Measurements from ENCODE around the gene USP49.

Gene USP49

DNA sequence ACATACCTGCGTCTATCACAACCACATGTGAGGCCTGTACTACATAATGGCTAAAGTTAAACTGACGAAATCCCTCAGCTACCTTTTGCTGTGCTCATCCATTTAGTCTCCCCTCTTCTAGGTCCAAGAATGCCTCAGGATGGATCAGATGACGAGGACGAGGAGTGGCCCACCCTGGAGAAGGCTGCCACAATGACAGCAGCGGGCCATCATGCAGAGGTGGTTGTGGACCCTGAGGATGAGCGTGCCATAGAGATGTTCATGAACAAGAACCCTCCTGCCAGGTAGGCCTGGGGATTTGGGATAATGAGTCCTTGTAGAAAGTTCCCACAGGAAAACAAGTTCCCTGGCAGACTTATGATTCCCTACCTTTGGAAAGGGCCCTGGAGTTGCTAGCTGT, 32.1 kb upstream of the USP49 start:
- DNase-seq: no peak

DNA sequence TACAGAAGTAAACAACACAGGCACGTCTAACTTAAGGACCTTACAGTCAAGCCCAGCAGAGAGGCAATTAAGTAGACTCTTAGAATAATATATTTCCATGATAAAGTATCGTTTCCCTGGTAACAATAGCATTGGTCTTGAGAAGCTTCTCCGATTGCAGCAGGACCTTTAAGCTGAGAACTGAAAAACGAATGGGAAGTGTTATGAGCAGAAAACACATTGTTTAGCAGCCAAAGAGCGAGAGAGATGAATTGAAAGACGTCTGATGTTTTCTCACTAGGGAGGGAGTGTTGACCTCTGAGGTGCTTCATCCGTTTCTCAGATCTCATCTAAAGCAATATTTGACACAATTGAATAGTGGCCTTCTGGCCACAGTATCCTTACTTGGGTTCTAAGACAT, 27.0 kb upstream of the USP49 start:
- DNase-seq: no peak

DNA sequence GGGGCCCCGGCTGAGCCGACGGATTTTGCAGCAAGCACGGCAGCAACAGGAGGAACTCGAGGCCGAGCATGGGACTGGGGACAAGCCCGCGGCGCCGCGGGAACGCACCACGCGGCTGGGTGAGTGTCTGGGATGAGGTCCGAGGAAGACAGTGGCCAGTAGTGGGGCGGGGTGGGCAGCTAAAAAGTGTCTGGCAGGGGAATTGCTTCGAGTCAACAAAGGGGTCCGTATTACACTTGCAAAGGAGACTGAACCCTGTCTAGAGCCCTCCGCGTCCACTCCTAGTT, 26.5 kb upstream of the USP49 start:
- DNase-seq: no peak

DNA sequence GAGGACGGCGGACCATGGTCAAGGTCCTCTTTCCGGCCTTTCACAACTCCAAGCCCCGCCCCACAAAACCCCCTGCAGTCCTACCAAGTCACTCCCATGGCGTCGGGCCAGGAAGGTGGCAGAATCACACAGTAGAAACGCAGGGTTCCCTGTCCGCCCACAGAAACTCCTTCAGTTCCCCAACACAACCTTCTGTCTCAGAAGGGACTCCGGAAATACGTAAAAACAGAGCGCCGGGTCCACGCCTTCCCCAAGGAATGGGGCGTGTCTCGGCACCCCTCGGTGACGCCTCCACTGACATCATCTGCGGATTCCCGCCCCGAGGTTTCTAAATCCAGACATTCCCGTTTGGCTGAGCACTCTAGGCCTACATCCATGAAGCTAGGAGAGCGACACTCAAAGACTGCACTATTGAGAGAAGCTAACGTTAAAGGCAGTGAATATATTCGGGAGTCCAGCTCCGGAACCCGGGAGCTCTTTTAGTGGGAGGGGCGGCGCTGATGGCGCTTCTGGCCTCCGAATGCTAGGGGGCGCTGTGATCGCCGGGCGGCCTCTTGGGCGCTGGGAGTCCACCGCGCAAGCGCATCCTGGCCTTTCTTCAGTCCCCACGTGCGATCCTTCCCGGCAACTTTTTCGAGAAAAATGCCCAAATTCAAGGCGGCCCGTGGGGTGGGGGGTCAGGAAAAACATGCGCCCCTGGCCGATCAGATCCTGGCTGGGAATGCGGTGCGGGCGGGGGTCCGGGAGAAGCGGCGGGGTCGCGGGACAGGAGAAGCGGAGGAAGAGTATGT, 25.9 kb upstream of the USP49 start, which contains the start of the genes BYSL and MED20:
TSS of gene BYSL (plus strand) at position 579 of the 791 bp plus-strand sequence. CDS start at position 643, 64 bp downstream.
TSS of gene MED20 (minus strand) at position 219 of the 791 bp plus-strand sequence. CDS start at position 98, 121 bp downstream.
- peak; percentile 86 for DNase-seq

DNA sequence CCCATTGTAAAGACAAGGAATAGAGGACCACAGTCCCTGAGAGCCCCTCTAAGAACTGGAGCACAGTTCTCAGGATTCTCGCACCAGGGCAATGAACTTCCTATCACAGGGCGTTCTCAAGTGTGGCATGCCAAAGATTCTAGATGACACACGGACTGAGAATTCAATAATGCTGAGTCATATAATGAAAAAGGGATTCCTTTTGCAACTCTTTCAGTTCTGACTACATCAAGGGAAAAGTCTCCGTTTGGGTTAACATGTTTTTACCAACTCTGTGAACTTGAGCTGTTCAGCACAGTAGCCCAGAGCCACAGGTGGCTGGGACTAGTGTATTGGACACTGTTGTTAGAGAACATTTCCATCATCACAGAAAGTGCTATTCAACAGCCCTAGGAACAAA, 22.4 kb upstream of the USP49 start:
- DNase-seq: no peak

DNA sequence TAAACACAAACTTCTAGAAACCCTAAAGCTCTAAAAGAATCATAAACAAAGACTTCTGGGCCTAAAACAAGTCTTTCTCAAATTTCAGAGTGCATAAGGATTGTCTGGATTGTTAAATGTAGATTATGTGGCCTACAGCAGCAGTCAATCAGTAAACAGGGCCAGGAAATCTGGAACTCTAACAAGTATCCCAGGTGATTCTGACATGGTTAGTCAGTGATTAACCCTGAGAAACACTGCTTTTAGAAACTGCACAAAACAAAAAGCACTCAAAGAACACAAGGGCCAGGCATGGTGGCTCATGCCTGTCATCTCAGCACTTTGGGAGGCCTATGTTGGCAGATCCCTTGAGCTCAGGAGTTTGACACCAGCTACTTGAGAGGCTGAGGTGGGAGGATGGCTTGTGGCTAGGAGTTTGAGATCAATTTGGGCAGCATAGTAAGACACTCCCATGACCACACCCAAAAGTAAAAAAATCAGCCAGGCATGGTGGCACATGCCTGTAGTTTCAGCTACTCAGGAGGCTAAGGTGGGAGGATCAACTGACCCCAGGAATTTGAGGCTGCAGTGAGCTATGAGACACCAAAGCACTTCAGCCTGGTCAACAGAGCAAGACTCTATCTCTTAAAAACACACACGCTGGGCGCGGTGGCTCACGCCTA, 19.8 kb upstream of the USP49 start:
- DNase-seq: no peak

DNA sequence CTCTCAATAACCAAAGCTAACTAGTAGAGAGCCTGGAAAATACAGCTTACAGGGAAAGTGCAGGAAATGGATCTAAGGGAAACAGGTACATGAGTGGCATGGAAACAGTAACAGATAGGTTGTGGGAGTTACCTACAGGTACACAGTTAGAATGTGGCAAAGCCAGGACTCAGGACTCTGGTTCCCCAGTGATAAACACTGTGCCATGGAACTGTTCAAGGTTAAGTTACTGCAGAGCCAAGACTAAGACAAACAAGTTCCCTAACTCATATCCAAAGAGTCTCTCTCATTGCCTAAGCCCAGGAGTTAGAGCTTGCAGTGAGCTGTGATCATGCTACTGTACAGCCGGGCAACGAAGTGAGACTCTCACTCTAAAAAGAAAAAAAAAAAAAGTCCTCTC, 19.2 kb upstream of the USP49 start:
- DNase-seq: no peak

DNA sequence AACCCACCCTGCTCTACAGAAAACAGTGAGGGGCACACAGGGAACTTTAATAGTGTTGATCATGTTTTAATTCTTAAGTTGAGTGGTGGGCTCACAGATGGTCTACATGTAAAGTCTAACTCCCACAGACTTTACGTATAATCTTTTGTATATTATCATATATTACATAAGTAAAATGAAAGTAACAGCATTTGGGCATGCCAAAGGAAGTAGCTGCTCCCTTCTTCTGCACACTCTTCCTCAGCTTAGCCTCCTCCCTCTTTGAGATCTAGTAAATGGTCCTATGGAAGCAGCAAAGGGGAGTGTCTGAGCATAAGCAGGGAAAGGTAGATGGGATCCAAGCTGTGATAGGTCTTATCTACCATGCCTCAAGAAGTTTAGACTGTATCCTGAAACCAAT, 14.6 kb upstream of the USP49 start:
- no peak for DNase-seq

DNA sequence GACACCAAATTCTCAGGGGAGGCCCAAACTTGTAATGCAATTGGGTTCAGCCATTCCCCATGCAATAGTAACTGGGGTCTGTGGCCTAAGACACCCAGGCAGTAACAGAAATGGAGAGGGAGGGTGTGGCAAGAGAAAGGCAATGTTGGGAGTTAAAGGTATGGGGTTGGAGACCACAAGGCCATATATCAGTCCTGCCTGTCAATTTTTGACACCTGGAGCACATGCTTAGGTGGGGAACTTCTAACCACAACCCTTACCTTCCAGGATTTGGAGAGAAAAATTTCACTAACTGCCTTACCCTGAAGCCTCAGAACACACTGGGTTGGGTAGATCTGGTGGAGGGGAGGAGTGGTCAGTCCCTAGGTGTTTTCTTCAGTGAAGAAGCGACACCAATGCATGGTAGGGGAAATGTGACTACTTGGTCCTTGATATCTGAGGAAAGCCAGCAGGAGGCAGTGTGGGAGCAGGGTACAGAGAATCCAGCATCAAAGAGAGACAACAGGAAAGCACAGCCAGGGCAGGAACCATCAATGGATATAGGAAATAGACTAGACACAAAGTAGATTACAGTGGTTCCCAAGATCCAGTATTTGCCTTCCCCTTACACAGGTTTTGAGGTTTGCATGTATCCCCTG, 6.8 kb upstream of the USP49 start:
- no peak for DNase-seq

DNA sequence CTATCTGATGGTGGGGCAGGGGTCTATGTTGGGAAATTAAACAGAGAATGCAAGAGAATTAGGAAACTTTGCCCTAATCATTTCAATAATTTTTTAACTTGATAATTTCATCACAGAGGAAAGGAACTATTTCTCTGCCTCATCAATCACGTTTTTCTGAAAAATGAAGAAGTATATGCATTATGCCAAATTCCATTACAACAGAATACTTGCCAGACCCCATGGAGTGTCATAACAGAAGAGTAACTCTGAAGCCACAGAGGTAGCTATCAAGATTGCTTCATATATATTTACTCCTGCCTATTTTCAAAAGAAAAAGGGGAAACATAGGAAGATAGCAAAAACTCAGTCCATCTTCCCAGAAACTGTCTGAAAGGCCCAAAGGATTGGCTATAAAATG, 5.7 kb upstream of the USP49 start:
- no peak for DNase-seq

DNA sequence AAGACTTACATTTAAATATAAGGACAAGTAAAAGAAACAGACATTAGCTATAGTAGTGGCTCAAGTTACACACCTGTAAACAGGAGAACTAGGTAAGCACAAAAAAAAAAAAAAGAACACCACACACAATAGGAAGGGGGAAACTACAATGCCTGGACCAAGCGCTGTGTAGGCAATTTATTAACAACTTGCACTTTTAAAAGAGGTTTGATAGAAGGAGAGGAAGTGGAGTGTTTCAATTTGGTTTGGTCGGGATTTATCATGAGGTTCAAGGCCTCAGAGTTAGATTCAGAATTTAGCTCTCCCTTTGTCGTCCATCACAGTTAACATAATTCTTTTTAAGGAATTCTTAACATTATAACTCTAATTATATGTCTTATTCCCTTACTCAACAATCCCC, 1.1 kb upstream of the USP49 start:
- DNase-seq: no peak

DNA sequence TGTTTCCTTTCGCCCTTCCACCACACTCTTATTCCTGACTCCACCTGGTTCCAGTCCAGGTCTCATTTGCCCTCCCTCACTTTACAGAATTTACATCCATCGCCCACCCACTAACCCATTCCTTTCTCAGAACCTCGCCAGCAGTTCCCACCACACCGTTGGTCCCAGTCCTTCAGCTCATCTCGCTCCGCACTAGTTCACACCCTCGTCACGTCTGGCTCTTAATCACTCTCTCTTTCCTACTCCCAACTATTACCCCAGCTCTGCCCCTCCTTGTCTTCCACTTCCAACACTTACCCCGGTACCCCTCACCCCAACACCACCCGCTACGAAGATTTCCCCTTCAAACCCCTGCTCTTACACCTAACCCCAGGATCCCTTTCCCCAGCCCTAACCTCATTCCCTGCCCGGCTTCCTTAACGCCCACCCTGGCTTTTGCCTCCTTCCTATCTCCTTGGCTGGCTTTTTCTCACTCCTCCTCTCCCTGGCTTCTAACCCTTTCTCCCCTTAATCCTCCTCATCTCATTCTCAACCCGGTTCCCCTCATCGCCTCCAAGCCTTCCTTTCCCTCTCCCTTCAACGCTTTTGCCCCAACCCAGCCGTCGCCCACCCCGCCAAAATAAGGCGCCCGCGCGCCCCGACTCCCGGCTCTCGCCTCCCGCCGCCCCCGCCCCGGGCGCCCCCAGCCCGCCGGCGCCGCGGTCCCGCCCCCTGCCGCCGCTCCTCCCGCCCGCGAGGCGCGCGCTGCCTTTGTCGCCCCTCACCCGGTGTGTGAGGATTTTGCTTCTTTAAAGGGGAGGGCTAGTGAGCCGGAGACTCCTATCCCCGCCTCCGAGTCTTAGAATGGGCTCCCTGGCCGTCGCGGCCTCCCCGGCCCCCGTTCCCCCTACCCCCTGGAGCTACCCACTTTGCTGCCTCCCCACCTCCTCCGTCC, 542 bp downstream of the USP49 start:
- DNase-seq: no peak

DNA sequence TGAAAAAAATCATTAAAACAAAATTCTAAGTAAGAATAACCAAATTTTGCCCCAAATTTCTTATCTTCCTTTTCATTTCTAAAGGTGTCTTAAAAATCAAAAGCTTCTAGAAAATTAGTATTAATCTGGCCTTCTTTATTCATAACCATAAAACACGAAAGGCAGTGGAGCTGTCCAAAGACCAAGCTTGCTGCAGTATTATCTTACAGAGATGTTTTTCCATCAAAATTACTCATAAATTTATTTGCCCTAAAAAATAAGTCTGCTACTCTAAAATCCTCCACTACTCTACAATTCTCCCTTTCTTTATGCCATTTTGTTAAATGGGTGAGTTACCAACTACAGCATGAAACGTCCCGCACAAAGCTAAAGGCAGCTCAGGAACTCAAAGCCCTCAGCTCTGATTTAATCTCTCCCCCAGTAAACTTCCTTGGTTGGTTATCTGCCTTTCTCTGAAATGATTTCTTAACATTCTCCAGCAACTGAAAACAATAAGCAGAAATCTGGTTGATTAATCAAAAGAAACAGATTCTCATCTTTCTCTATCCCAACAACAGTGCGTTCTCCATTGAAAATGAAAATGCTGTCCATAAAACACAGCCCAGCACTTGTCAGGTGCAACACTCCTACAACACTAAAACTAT, 2.1 kb downstream of the USP49 start:
- no peak for DNase-seq

DNA sequence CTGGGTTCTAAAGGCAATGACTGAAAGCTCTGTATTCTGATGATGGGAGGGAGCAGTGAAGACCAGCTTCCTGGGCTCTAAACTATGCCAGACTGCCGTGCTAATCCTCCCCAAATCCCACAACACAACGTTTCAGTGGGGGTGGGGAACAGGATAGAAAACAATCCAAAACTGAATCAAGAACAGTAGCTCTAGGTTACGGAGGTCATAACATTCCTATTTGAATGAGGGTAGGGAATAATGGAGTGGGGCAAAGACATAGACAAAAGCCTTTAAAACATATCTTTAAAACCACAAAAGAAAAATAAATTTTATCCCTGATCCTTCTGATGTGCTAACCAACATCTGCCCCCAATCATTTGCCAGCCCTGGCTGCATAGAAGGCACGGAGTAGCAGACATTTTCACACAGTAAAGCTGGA, 7.8 kb downstream of the USP49 start:
- no peak for DNase-seq

DNA sequence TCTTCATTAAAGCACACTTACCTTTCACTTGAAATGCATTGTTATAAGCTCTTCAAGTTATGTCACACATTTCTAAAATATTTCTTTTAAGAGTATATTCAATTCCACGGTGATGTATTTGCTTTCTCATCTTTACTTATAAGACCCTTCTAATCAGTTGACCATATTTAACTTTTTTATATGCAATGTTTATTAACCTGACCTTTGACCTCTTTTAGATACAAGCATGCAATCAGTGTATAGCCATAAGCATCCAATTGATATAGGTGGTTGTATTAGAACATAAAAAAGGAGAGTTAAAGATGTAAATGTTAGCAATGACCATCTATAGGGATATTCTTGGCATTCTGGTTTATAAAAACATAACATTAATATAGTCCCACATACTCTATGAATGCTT, 9.2 kb downstream of the USP49 start:
- DNase-seq: no peak

DNA sequence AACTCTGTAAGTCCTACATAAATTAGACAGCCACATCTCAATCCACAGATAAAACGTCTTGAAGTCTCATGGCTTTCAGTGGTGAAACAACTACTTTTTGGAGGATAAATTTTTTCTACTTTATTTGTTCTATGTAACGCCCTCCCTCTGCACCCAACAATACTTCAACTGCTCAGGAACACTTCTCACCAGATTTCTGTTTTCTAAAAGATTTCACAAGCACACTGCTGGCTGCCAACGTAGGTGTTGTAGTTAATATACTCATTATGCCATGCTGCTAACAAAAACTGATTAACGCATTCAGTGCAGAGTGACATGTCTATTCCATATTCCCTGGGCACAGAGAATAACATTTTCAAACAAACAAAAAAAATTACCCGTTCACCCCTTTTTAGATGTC, 10.2 kb downstream of the USP49 start:
- no peak for DNase-seq

DNA sequence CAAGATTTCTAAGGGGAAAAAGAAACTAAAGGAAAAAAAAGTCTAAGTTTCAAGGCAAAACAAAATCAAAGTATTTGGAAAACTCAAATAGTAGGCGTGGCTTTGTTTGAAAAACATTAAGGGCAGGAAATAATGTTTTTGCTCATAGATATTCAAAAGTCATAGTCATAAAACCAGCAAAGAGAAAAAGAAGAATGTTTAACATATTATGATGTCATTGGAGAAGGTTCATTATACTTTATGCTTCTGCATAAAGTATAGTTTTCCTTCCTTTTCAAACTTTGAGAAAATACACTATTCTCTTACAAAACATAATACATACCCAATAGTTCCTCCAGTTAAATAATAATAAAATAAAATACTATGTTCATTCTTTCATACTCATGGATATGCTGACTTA, 13.7 kb downstream of the USP49 start:
- no peak for DNase-seq

DNA sequence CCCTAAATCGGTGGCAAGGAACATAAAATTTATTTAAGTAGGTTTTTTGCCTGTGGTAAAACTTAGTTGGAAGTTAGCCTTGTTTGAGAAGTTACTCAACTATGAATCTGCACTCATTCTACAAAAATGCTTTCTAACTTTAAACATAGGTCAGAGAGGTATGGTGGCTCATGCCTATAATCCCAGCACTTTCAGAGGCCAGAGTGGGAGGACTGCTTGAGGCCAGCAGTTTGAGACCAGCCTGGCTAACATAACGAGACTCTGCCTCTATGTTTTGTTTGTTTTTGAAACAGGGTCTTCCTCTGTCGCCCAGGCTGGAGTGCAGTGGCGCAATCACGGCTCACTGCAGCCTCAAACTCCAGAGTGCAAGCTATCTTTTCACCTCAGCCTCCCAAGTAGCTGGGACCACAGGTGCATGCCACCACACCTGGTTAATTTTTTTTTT, 16.2 kb downstream of the USP49 start:
- DNase-seq: no peak

DNA sequence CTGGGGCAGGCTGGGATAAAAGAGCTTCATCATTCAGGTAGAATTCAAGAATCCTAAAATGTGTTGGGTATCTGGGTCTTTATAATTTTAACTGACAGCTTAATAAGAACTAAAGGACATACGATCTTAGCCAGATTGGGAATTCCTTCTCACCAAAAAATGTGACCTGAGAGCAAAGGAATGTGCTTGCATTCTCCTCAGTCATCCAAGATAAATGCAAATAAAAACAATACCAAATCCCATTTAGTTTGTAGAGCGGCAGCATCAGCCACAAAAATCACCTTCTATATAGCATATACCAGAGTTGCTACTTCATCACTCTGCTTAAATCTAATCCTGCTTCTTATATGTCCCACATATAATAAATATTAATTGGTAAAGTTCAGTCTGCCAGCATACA, 16.9 kb downstream of the USP49 start:
- no peak for DNase-seq

DNA sequence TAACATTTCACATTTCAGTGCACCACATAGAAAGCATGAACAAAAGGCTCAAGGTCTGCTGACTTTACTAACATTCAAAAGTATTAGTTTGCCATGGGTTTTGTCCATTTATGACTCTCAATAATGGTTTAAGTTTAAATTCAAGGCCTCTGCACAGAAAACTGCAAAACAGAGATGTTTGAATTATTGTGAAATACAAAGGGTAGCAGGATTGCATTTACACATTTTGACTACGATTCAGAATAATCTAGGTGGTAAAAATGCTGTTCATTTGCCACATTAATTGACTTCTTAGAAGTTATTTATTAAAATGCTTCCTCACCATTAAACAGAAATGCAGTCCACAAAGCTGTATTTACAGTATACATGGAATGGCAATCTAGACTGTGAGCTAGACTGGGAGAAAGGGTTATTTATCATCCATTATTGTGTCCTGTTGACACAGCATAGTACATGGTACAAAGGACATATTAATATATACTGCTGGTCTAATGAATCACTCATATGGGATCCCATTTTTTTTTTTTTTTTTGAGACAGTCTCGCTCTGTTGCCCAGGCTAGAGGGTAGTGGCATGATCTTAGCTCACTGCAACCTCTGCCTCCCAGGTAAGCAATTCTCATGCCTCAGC, 18.0 kb downstream of the USP49 start:
- DNase-seq: no peak

DNA sequence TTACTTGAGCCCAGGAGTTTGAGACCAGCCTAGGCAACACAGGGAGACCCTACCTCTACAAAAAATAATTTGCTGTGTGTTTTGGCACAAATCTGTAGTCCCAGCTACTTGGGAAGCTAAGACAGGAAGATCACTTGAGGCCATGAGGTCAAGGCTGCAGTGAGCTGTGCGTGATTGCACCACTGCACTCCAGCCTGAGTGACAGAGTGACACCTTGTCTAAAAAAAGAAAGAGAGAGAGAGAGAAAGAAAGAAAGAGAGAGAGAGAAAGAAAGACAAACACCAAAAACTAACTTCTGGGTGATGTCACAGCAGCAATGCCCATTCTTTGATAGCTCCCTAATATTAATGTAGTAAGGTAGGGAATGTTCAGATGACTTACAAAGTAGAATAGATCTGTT, 20.4 kb downstream of the USP49 start:
- DNase-seq: no peak

DNA sequence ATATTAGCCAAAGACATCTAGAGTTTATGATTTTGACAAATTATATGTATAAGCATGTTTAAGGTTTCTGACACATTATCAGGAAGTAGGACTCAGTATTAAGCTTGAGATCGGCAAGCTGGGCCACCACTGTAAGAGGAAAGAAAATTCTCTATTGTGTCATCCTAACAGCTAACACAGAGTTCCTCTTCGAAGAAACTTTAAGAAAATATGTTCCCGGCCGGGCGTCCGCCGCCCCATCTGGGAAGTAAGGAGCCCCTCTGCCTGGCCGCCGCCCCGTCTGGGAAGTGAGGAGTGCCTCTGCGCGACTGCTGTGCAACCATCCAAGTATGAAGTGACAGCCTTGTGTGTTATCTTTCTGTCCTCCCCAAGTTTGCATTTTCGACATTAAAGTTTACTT, 23.0 kb downstream of the USP49 start:
- no peak for DNase-seq

Measured in GF-D8 (cell line).